Vagina (tissue), 2 donors: Measurements from ENCODE around the gene FHL2. TPM values are rescaled to one million over a fixed set of nuclear protein-coding genes. Genes with fewer than 3 reads are reported as not detected.

Source experiments
- DNase-seq, 2 donors: peaks; one replicate each; pipeline ENCODE4 v3.0.0-alpha.2; 2017; ENCODE audit errors: extremely low spot score in 2 of 2
- H3K27ac ChIP-seq: fragments of 200-600 bp; sonication (generic); one replicate; pipeline ENCODE4 v1.5.1; 2019
- H3K27me3 ChIP-seq: fragments of 200-600 bp; sonication (generic); one replicate; pipeline ENCODE4 v1.5.1; 2019
- H3K36me3 ChIP-seq, 2 donors: fragments of 200-600 bp; sonication (generic); one replicate each; pipeline ENCODE4 v1.5.1; 2017 to 2019
- H3K4me1 ChIP-seq: fragments of 200-600 bp; sonication (generic); one replicate; pipeline ENCODE4 v1.5.1; 2019
- H3K4me3 ChIP-seq, 2 donors: fragments of 200-600 bp; sonication (generic); 1 replicate in 1 of 2; 2 replicates in 1 of 2; pipeline ENCODE4 v1.5.1; 2016 to 2019
- H3K9me3 ChIP-seq: fragments of 200-600 bp; sonication (generic); one replicate; pipeline ENCODE4 v1.5.1; 2019
- POLR2A ChIP-seq, 2 donors: fragments of 450-650 bp; IDR thresholded peaks; one replicate each; pipeline ENCODE4 v1.6.1; 2017; ENCODE audit warnings: antibody characterized with exemption in 2 of 2, mild to moderate bottlenecking in 2 of 2, moderate library complexity in 2 of 2
- POLR2AphosphoS5 ChIP-seq, 2 donors: sonication (generic); formaldehyde crosslinking; IDR thresholded peaks; one replicate each; pipeline ENCODE4 v1.9.0; 2017; ENCODE audit warnings: antibody characterized with exemption in 2 of 2, mild to moderate bottlenecking in 2 of 2, low read depth in 1 of 2; ENCODE audit not compliant: insufficient read depth in 1 of 2
- intact Hi-C: fragments of 100-400 bp; cut with DNase I; formaldehyde crosslinking; loops from one replicate; pipeline ENCODE4 v1.15.1; 2023
- total RNA-seq: library from RNA; depleted of rRNA; stranded (reverse); fragments of >200 nt; gene quantifications from one replicate; pipeline ENCODE4 v1.2.3, GENCODE V29; 2016
- TF ChIP-seq, protein P1 (sequence below), 3 experiments: fragments of 450-650 bp in 2 of 3; fragments of 200-600 bp in 1 of 3; sonication (generic) in 1 of 3; IDR thresholded peaks; one replicate each; pipeline ENCODE4 v1.5.1; 2017 to 2019; ENCODE audit warnings: antibody characterized with exemption in 3 of 3, mild to moderate bottlenecking in 2 of 3, moderate library complexity in 2 of 3

FHL2 gene
- total RNA-seq, 1 donor from 2014 or later = 62.1 TPM

DNA sequence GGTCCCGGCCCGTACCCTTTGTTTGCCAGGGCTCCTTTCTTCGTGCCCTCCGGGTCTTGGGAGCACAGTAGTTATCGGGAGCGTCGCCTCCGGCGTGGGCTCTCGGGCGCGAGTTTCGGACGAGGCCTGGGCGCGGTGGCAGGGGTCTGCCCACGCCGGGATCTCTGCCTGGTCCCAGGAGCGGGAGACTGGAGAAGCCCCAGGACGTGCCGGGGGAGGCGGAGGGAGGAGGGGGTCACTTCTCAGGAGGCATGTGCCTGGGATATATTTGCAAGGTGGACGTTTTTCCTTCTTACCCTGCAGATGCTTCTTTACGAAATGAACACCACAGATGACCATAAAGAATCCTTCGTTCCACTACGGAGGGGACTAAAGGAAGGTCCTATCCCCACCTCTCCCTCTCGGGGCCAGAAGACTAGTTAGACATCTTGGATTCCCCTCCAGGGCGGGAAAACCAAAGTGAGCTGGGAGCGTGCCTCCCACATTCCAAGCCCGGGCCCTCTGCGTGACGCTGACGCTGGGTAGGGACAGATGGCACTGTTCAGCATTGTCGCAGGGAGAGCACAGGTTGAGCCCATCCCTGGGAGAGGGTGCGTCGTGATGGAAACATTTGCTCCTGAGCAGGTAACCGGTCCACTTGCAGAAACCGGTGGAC, 483 bp upstream of the FHL2 start:
- Histone ChIP-seq H3K4me1 (peaks cover 23% of the 10 kb centered on the region), H3K9me3 (no peaks in the 10 kb centered on the region), H3K27me3 (no peaks in the 10 kb centered on the region), H3K36me3 (no peaks in the 10 kb centered on the region), H3K4me3 (peak overlapping the region; percentile 62 to 84), H3K27ac (peak overlapping the region; percentile 89)
- DNase-seq = no peak
- intact Hi-C loops = no loop called here
- TF ChIP-seq, protein P1, sequence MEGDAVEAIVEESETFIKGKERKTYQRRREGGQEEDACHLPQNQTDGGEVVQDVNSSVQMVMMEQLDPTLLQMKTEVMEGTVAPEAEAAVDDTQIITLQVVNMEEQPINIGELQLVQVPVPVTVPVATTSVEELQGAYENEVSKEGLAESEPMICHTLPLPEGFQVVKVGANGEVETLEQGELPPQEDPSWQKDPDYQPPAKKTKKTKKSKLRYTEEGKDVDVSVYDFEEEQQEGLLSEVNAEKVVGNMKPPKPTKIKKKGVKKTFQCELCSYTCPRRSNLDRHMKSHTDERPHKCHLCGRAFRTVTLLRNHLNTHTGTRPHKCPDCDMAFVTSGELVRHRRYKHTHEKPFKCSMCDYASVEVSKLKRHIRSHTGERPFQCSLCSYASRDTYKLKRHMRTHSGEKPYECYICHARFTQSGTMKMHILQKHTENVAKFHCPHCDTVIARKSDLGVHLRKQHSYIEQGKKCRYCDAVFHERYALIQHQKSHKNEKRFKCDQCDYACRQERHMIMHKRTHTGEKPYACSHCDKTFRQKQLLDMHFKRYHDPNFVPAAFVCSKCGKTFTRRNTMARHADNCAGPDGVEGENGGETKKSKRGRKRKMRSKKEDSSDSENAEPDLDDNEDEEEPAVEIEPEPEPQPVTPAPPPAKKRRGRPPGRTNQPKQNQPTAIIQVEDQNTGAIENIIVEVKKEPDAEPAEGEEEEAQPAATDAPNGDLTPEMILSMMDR (IDR thresholded peaks at IDR 0.05) = no peak
- TF ChIP-seq POLR2A (IDR thresholded peaks at IDR 0.05) (no peak), POLR2AphosphoS5 (IDR thresholded peaks at IDR 0.05; ENCODE audit: insufficient read depth in 1 of 2, low read depth in 1 of 2) (no peak)

DNA sequence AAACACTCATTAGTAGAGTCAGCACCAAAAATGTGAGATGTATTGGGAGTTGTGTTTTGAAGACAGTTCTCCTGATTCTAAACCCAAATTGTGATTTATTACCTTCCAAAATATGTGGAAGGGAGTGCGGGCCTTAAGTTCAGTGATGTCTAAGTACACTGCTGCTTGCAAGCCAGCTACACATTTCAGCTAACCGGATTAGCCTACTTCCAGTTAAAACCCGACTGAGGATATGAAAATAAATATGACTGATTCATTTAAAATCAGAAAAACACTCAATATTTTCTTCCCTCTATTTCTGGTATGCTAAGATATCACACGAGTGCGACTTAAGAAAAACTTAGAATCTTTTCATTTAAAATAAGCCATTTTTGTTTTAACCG, 907 bp downstream of the FHL2 start:
- Histone ChIP-seq H3K27me3 (no peaks in the 10 kb centered on the region), H3K27ac (peak overlapping the region; percentile 89), H3K9me3 (no peaks in the 10 kb centered on the region), H3K4me1 (peaks cover 21% of the 10 kb centered on the region), H3K4me3 (peak overlapping the region; percentile 62 to 84), H3K36me3 (peaks cover 0 to 4% of the 10 kb centered on the region in 2 donors)
- TF ChIP-seq POLR2AphosphoS5 (IDR thresholded peaks at IDR 0.05; ENCODE audit: insufficient read depth in 1 of 2, low read depth in 1 of 2) (no peak), POLR2A (IDR thresholded peaks at IDR 0.05) (no peak)
- TF ChIP-seq, protein P1 (IDR thresholded peaks at IDR 0.05) = no peak
- no peak for DNase-seq
- intact Hi-C loops = no loop called here

DNA sequence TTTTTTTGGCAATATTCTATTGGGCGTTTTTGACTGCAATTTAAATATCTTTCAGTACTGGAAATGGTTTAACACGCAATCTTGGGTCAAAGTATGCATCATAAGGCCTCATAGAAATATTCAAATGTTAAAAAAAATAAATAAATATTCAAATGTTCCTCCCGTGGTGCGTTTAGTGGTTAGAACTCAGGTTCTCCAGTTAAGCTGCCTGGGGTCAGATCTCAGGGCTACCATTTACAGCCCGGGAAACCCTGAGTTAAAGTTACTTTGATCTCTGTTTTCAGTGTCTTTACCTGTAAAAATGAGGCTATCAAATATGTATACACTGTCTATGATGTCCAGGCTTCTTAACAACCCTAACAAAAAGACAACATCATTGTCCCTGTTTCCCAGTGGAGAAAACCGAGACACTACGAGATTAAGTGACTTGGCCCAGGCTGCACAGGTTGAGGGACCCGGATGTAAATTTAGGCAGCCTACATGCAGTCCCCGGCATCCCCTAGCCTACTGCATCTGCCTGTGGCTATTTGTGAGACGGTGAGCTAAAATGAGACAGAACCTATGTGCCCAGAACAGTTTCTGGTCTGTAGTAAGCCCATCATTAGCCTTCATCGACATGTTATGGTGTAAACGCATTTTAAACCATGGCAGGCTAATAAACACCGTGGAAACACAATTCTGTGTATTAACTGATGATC, 1.7 kb downstream of the FHL2 start:
- peak overlapping the region; percentile 53 for H3K27ac ChIP-seq
- H3K4me3 ChIP-seq = peak overlapping the region; percentile 14 to 84
- TF ChIP-seq, protein P1 (IDR thresholded peaks at IDR 0.05) = no peak
- TF ChIP-seq POLR2A (IDR thresholded peaks at IDR 0.05) = no peak
- no peak for TF ChIP-seq POLR2AphosphoS5 (IDR thresholded peaks at IDR 0.05; ENCODE audit: insufficient read depth in 1 of 2, low read depth in 1 of 2)
- no peaks in the 10 kb centered on the region for H3K9me3 ChIP-seq
- H3K4me1 ChIP-seq = peaks cover 21% of the 10 kb centered on the region
- peaks cover 0 to 4% of the 10 kb centered on the region in 2 donors for H3K36me3 ChIP-seq
- no peak for DNase-seq
- intact Hi-C loops = no loop called here
- no peaks in the 10 kb centered on the region for H3K27me3 ChIP-seq

DNA sequence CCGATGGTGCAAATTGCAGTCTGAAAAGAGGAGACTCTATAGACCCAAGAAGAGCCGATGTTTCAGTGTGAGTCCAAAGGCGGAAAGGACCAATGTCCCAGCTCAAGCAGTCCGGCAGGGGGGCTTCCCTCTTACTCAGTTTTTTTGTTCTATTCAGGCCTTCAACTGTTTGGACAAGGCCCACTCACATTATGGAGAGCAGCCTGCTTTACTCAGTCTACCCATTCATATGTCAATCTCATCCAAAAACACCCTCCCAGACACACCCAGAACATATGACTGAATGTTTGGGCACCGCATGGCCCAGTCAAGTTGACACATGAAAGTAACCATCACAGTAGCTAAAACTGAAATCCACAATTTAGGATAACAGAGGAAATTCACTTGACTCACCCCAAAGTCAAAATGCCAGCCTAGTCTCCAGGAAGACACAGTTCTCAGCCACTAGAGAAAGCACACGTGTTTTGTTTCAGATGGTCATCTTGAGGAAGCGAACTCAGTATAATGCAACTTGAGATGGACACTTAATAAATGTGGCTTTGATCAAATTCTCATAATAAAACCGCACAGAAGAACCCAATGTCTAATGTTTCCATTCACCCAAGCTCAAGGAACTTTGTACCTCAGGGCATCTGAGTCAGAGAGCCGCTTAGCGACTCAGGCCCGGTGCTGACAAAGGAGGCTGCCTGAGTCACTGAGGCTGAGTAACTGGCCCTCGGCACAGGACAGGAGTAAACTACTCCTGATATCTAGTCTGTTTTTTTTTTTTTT, 2.4 kb downstream of the FHL2 start:
- H3K4me1 ChIP-seq = peaks cover 21% of the 10 kb centered on the region
- peak overlapping the region; percentile 53 for H3K27ac ChIP-seq
- peak overlapping the region in 1 of 2 donors; percentile 84 for H3K4me3 ChIP-seq
- TF ChIP-seq POLR2A (IDR thresholded peaks at IDR 0.05) = no peak
- peak in 1 of 2 donors; percentile 36 for TF ChIP-seq POLR2AphosphoS5 (IDR thresholded peaks at IDR 0.05; ENCODE audit: insufficient read depth in 1 of 2, low read depth in 1 of 2)
- intact Hi-C loops = no loop called here
- peaks cover 0 to 4% of the 10 kb centered on the region in 2 donors for H3K36me3 ChIP-seq
- no peak for DNase-seq
- no peaks in the 10 kb centered on the region for H3K9me3 ChIP-seq
- H3K27me3 ChIP-seq = no peaks in the 10 kb centered on the region

DNA sequence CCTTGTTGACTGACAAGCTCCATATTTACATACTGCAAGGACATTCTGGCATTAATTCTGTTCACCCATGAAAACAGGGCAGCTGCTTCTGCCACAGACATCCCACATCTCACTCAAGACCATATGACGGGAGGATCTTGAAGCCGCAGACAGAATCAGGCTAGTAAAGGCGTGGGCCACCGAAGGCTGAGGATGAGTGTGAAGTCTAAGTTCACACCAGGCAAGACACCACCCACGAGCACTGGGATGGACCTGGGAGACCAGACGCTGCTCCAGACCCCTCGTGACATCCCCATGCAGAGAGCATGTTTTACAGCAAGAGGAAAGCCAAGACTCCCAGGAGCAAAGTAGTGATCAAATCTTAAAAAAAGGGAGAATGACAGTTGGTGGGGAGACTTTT, 3.2 kb downstream of the FHL2 start:
- no peak for DNase-seq
- H3K9me3 ChIP-seq = no peaks in the 10 kb centered on the region
- TF ChIP-seq POLR2A (IDR thresholded peaks at IDR 0.05) = no peak
- TF ChIP-seq POLR2AphosphoS5 (IDR thresholded peaks at IDR 0.05; ENCODE audit: insufficient read depth in 1 of 2, low read depth in 1 of 2) = no peak
- H3K27ac ChIP-seq = peak overlapping the region; percentile 53
- H3K36me3 ChIP-seq = peaks cover 0 to 4% of the 10 kb centered on the region in 2 donors
- intact Hi-C loops = no loop called here
- H3K4me1 ChIP-seq = peaks cover 21% of the 10 kb centered on the region
- peak overlapping the region in 1 of 2 donors; percentile 84 for H3K4me3 ChIP-seq
- H3K27me3 ChIP-seq = no peaks in the 10 kb centered on the region
